22Rv1 (cell line): ENCODE data around the gene PPM1B.
"Not testable (repeated sequence)": the region's sequence is repeated elsewhere in the genome, so short reads cannot be mapped to it uniquely, and the experiment has no call there.

Experiments
- CTCF ChIP-seq: fragments of 450-650 bp; IDR thresholded peaks from 2 replicates; pipeline ENCODE4 v1.5.1; 2017; ENCODE audit warnings: mild to moderate bottlenecking
- ZFX ChIP-seq: fragments of 450-650 bp; IDR thresholded peaks from 2 replicates; pipeline ENCODE4 v1.6.1; 2017; ENCODE audit warnings: antibody characterized with exemption, borderline replicate concordance

- not testable (repeated sequence) for TF ChIP-seq CTCF, ZFX
These were observed 89.1 kb downstream of the PPM1B start for GRCh38 chr2:44257802-44258201.
